ENCODE results near the gene LHPP. TPM values are rescaled to one million over a fixed set of nuclear protein-coding genes. Genes with fewer than 3 reads are reported as not detected.

LHPP gene
- total and polyA plus RNA-seq, 2 experiments from 2014 or later, result 19.1 to 40.6 TPM

GRCh38 chr10:124534231-124534798 is 72.7 kb downstream of the LHPP start:
- TF ChIP-seq, protein P1, sequence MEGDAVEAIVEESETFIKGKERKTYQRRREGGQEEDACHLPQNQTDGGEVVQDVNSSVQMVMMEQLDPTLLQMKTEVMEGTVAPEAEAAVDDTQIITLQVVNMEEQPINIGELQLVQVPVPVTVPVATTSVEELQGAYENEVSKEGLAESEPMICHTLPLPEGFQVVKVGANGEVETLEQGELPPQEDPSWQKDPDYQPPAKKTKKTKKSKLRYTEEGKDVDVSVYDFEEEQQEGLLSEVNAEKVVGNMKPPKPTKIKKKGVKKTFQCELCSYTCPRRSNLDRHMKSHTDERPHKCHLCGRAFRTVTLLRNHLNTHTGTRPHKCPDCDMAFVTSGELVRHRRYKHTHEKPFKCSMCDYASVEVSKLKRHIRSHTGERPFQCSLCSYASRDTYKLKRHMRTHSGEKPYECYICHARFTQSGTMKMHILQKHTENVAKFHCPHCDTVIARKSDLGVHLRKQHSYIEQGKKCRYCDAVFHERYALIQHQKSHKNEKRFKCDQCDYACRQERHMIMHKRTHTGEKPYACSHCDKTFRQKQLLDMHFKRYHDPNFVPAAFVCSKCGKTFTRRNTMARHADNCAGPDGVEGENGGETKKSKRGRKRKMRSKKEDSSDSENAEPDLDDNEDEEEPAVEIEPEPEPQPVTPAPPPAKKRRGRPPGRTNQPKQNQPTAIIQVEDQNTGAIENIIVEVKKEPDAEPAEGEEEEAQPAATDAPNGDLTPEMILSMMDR (IDR thresholded peaks at IDR 0.05; ENCODE audit: low read depth, low read length), result peak; percentile 39

GRCh38 chr10:124534826-124535601 is 73.4 kb downstream of the LHPP start:
- TF ChIP-seq, protein P1 (IDR thresholded peaks at IDR 0.05; ENCODE audit: low read depth, low read length), result no peak
- no peaks in the 10 kb centered on the region for H3K27me3 ChIP-seq
- DNase-seq (ENCODE audit: low read depth in 1 of 2, low spot score in 1 of 2), result no peak
- H3K4me1 ChIP-seq (ENCODE audit: low read depth), result no peaks in the 10 kb centered on the region
- no peaks in the 10 kb centered on the region for H3K36me3 ChIP-seq
- no peak overlapping the region for H3K4me3 ChIP-seq
- H3K9me3 ChIP-seq (ENCODE audit: low read depth), result no peaks in the 10 kb centered on the region
- H3K27ac ChIP-seq, result no peak overlapping the region

More at GRCh38 chr10:124534231-124534798, 72.7 kb downstream of the LHPP start:
- Histone ChIP-seq H3K9me3 (ENCODE audit: low read depth) (no peaks in the 10 kb centered on the region), H3K4me1 (ENCODE audit: low read depth) (no peaks in the 10 kb centered on the region), H3K27me3 (no peaks in the 10 kb centered on the region), H3K4me3 (no peak overlapping the region), H3K27ac (no peak overlapping the region), H3K36me3 (no peaks in the 10 kb centered on the region)
- peak; percentile 32 to 48 for DNase-seq (ENCODE audit: low read depth in 1 of 2, low spot score in 1 of 2)

DNA sequence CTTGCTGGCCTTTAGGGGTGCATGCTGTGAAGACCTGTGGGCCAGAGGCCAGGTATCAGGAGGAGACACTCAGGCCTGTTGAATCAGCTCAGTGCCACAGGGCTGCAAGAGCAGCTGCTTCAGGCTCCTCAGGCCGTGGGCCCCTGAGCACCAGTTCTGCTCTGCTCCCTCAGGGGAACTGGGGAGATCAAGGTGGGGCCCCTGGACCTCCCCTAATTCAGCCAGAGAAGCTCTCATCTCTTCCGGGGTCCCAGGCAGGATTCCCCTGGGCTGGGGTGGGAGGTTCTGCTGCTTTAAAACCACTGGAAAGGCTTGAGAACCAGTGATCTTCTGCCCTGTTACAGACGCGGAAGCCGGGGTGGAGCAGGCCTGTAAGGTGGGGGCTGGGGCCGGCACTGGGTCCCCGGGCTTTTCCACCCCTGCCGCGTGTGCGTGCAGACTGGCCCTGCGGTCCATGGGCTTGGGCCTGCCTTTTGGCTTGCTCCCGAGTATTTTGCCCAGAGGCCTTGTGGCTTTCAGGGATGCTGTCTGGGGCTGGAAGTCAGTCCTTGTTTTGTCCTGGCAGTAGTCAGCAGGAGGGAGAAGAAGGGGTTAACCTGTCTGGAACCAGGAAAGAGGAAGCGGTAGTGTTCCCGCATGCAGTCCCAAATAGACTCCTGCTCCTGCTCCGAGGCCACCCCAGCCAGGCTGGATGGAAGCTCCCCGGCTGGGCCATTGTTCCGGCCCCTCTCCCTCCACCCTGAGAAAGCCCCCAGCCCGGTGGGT is 74.3 kb downstream of the LHPP start:
- Histone ChIP-seq H3K4me1 (ENCODE audit: low read depth) (no peaks in the 10 kb centered on the region), H3K9me3 (ENCODE audit: low read depth) (no peaks in the 10 kb centered on the region), H3K27me3 (no peaks in the 10 kb centered on the region), H3K27ac (no peak overlapping the region), H3K4me3 (no peak overlapping the region), H3K36me3 (no peaks in the 10 kb centered on the region)
- DNase-seq (ENCODE audit: low read depth in 1 of 2, low spot score in 1 of 2), result no peak
- TF ChIP-seq, protein P1 (IDR thresholded peaks at IDR 0.05; ENCODE audit: low read depth, low read length), result no peak

- TF ChIP-seq, protein P1 (IDR thresholded peaks at IDR 0.05; ENCODE audit: low read depth, low read length), result no peak
- Histone ChIP-seq H3K36me3 (no peaks in the 10 kb centered on the region), H3K27ac (no peak overlapping the region), H3K4me3 (no peak overlapping the region), H3K4me1 (ENCODE audit: low read depth) (no peaks in the 10 kb centered on the region), H3K9me3 (ENCODE audit: low read depth) (no peaks in the 10 kb centered on the region), H3K27me3 (no peaks in the 10 kb centered on the region)
- no peak for DNase-seq (ENCODE audit: low read depth in 1 of 2, low spot score in 1 of 2)
Observed at GRCh38 chr10:124536496-124537050, 75.0 kb downstream of the LHPP start.

DNA sequence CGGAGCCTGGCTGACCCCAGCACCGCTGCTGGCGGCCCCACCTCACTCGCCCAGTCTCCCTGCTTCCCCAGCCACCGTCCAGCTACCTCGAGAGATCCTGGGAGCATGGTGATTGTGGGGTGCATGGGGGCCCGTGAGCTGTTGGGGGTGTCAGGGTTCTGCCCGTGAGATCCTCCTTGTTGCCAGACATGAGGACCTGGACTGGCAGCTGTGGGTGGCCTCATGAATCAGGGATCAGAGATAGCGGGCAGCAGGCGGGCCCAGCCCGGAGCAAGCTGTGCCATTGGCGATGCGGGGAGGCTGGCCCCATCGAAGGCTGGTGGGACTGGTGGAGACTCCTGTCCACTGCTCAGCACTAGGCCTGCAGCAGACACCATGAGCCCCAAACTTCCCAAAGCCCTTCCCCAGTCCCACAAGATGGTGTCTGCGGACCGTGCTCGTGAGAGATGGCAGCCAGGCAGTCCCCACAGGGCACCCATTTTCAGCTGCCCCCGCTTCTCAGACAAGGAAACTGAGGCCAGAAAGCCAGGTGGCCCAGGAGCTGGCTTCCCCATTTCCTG is 75.6 kb downstream of the LHPP start:
- Histone ChIP-seq H3K27ac (no peak overlapping the region), H3K27me3 (no peaks in the 10 kb centered on the region), H3K4me1 (ENCODE audit: low read depth) (no peaks in the 10 kb centered on the region)

More for the DNA sequence above, 75.6 kb downstream of the LHPP start:
- DNase-seq (ENCODE audit: low read depth in 1 of 2, low spot score in 1 of 2), result no peak
- H3K4me3 ChIP-seq, result no peak overlapping the region
- no peaks in the 10 kb centered on the region for H3K9me3 ChIP-seq (ENCODE audit: low read depth)
- TF ChIP-seq, protein P1 (IDR thresholded peaks at IDR 0.05; ENCODE audit: low read depth, low read length), result no peak
- no peaks in the 10 kb centered on the region for H3K36me3 ChIP-seq
